Stimulated activated CD4-positive, alpha-beta T cell treated with anti-CD3 and anti-CD28 coated beads, Interleukin-15, amount 100 ng/mL, for 24 hours (primary cell): Measurements from ENCODE around the gene FAM174B.

Experiments used
- DNase-seq: peaks from one replicate; pipeline ENCODE4 v3.0.0-alpha.2; 2020

Gene FAM174B

GRCh38 chr15:92655178-92655995, at the start of gene FAM174B:
Gene FAM174B, minus strand, starts transcription at chr15:92655775.
- peak; percentile 72 for DNase-seq

- DNase-seq: no peak
Observed at GRCh38 chr15:92696096-92696495, 40.5 kb upstream of the FAM174B start.

GRCh38 chr15:92693691-92694331, 38.2 kb upstream of the FAM174B start:
- no peak for DNase-seq

DNA sequence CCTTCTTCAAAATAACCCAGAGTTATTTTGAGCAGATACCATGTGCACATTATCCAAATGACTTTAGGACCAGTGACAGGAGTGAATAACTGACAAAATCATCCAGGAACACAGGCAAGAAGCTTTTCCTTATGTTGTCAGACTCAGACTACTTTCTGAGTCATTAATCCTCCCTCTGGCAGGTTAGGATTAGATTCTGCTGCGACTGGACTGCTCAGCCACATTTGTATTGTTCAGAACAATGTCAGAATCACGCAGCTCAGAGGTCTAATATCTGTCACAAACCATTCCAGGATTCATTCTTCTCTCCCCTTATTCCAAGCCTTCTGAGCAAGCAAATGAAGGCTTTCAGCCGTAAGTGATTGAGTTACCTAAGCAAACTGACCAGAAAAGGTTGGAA, 34.8 kb upstream of the FAM174B start:
- no peak for DNase-seq

- no peak for DNase-seq
Observed at GRCh38 chr15:92687746-92688145, 32.2 kb upstream of the FAM174B start.

DNA sequence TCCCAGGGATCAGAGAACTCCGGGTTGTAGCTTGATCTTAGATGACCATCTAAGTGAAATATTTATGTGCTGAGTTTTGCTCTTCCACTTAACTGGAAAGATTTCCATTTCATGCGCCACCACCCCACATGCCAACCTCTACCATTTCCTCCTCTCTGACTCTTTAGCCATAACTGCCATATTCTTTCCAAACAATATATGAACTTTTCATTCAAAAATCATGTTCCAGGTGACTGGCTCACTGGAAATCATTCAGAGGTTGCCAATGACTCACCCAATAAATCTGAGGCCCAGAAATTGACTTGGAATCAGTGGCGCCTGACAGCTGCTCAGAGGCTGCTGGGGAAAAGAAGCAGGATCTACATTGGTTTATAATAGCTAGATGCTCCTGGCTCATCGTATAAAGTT, 31.6 kb upstream of the FAM174B start:
- DNase-seq: no peak

- no peak for DNase-seq
Observed at GRCh38 chr15:92683511-92683834, 27.9 kb upstream of the FAM174B start.

DNA sequence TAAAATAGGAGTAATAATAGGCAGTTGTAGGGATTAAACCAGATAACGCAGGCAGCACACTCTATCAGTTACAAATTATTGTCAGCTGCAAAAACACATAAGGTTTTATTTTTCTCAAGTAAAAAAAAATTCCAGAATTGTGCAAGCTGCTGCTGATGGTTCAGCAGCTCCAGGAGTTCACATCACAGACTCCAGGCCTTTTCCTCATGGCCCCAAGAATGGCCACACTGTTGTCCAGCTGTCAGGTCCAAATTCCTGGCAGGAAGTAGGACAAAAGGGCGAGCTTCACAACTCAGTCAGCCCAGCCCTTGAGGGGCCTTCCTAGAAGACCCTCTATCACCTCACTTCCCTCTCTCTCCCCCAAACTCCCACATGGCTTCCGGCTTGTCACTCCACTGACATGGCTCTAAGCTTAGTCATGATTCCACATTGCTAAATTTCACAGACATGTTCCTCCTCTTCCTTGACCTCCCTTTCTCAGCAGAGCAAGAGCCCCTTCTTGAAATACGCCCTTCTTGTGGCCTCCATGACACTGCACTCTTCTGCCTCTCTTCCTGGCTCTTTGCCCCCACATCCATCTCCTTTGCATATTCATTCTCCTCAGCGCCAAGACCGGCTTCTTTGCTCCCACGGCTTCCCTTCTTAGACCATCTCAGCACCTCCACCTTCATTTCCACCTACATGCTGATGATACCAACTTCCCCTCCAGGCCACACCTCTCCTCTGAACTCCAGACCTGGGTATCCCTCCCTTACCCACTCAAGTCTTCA, 27.4 kb upstream of the FAM174B start:
- DNase-seq: no peak

GRCh38 chr15:92681141-92681631, 25.6 kb upstream of the FAM174B start:
- no peak for DNase-seq

DNA sequence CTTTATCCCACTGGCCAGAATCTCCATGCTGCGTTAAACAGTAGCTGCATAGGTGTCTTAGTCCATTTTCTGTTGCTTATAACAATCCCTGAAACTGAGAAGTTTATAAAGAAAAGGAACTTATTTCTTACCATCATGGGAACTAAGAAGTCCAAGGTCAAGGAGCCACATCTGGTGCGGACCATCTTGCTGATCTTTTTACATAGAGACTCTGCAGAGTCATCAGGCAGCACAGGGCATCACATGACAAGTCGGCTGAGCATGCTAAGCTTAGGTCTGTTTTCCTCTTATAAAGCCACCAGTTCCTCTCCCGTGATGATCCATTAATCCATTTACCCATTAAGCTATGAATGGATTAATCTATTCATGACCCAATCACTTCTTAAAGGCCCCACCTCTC, 22.4 kb upstream of the FAM174B start:
- DNase-seq: no peak

GRCh38 chr15:92676561-92676960, 21.0 kb upstream of the FAM174B start:
- DNase-seq: no peak

- no peak for DNase-seq
Observed at GRCh38 chr15:92675485-92675884, 19.9 kb upstream of the FAM174B start.

DNA sequence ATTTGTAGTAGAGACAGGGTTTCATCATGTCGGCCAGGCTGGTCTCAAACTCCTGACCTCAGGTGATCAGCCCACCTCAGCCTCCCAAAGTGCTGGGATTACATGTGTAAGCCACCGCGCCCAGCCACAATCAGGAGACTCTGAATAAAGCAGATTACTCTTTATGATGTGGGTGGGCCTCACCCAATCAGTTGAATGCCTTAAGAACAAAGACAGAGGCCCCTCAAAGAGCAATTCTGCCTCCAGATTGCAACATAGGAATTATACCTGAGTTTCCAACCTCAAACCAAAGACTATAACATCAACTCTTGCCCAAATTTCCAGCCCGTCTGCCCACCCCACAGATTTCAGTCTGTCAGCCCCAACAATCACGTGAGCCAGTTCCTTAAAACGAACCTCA, 18.8 kb upstream of the FAM174B start:
- DNase-seq: no peak

GRCh38 chr15:92672102-92672501, 16.5 kb upstream of the FAM174B start:
- DNase-seq: no peak

GRCh38 chr15:92671406-92671805, 15.8 kb upstream of the FAM174B start:
- no peak for DNase-seq

GRCh38 chr15:92670621-92671020, 15.0 kb upstream of the FAM174B start:
- DNase-seq: no peak

GRCh38 chr15:92669432-92669831, 13.9 kb upstream of the FAM174B start:
- no peak for DNase-seq

- no peak for DNase-seq
Observed at GRCh38 chr15:92668620-92669019, 13.0 kb upstream of the FAM174B start.

DNA sequence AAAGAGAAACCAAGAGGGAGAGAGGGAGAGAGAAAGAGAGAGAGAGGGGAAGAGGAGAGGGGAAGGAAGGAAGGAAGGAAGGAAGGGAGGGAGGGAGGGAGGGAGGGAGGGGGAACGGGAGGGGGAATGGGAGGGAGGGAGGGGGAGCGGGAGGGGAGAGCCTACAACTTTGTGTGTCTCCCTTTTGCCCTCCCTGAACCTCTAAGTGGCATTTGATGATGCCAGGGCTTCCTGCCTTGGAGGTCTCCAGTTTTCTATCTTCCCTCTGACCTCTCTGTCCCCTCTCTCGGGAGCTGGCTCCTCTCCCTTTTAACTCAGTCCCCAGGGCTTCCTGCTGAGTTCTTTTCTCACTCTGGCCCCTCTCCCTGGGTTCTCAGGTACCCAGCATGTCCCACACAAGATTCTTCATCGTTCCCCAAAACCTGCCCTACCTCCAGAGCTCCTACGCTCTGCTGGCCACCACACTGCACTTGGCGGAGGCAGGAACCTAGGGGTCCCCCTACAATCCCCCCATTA, 12.5 kb upstream of the FAM174B start:
- no peak for DNase-seq

GRCh38 chr15:92667287-92667904, 11.8 kb upstream of the FAM174B start:
- DNase-seq: no peak

DNA sequence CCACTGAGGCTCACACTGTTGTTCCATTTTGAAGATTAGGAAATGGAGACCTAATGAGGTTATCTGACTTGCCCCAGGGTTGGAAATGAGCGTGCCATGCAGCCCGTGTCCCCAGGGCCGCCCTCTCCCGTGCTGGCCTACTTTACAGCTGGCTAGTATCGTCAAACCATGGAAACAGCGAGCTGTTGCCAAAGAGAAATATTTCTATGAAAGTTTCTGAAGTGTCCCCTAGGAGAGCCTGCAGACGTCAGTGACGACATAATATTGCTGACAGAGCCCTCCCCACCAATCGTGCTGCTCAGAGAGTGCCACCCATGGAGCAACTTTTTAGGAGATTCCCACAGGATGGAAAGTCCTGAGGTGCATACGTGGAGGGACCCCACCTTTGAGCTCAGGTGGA, 11.2 kb upstream of the FAM174B start:
- DNase-seq: no peak

- no peak for DNase-seq
Observed at GRCh38 chr15:92665100-92665555, 9.6 kb upstream of the FAM174B start.
